Measurements from ENCODE around the gene PABPN1. TPM values are rescaled to one million over a fixed set of nuclear protein-coding genes. Genes with fewer than 3 reads are reported as not detected.
A peak's percentile ranks its signal among the peaks of the same experiment; 100 is the strongest.

The PABPN1 gene
- total RNA-seq, 3 donors from 2014 or later (not counting 1 experiment from before 2014, with no cell fraction given), result 226 to 261 (median 238) TPM

DNA sequence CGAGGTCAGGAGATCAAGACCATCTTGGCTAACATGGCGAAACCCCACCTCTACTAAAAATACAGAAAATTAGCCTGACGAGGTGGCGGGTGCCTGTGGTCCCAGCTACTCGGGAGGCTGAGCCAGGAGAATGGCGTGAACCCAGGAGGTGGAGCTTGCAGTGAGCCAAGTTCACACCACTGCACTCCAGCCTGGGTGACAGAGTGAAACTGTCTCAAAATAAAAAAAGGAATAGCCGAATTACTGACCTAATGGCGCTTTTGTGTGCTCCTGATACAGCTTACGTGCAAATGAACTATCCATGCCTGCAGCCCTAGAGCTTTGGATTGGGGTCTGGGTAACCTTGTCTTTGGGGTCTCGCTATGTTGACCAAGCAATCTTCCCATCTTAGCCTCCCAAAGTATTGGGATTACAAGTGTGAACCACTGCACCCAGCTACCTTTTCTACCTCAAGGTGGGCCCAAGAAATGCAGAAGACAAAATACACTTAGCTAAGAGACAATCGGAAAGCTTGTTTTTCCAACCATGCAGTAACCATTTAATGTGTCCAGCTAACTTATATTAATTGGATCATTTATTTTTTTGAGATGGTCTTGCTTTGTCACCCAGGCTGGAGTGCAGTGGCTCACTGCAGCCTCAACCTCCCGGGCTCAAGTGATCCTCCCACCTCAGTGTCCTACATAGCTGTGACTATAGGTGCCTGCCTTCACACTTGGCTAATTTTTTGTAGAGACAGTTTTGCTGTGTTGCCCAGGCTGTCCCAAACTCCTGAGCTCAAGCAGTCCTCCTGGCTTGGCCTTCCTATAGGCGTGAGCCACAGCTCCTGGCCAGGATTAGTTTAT lies 5.5 kb downstream of the PABPN1 start:
- H3K9me3 Mint-ChIP-seq, result no peaks in the 10 kb centered on the region
- H3K9me3 ChIP-seq (ENCODE audit: control insufficient read depth, insufficient read depth, low read length), result no peaks in the 10 kb centered on the region
- H3K27me3 ChIP-seq (ENCODE audit: control insufficient read depth, insufficient read depth, low read length), result no peaks in the 10 kb centered on the region
- H3K27ac ChIP-seq (ENCODE audit: low read length), result no peak overlapping the region
- H3K36me3 ChIP-seq (ENCODE audit: control insufficient read depth, insufficient read depth, low read length), result peaks cover 28% of the 10 kb centered on the region
- no peak overlapping the region for H3K4me3 ChIP-seq (ENCODE audit: low read length)
- 89% methylated on average over 13 of the region's 13 CpGs for WGBS (ENCODE audit: insufficient coverage)
- ATAC-seq, result no peak
- peak overlapping the region in 1 of 2 donors; percentile 15 for H3K27ac Mint-ChIP-seq
- peaks cover 16 to 17% of the 10 kb centered on the region in 2 donors for H3K4me1 Mint-ChIP-seq
- H3K36me3 Mint-ChIP-seq, result no peaks in the 10 kb centered on the region
- DNase-seq, result no peak
- intact Hi-C loops (cut with micrococcal nuclease), result loop anchor here (5.0 to 10.0 kb wide), 2 partner anchors 62 to 236 kb away; no protein-coding TSS in a partner anchor
- no peaks in the 10 kb centered on the region for H3K27me3 Mint-ChIP-seq (ENCODE audit: low read depth in 2 of 2)
- peaks cover 14% of the 10 kb centered on the region for H3K4me1 ChIP-seq (ENCODE audit: control insufficient read depth, insufficient read depth, low read length)
- no peak overlapping the region for H3K4me3 Mint-ChIP-seq
- TF ChIP-seq, protein P1, sequence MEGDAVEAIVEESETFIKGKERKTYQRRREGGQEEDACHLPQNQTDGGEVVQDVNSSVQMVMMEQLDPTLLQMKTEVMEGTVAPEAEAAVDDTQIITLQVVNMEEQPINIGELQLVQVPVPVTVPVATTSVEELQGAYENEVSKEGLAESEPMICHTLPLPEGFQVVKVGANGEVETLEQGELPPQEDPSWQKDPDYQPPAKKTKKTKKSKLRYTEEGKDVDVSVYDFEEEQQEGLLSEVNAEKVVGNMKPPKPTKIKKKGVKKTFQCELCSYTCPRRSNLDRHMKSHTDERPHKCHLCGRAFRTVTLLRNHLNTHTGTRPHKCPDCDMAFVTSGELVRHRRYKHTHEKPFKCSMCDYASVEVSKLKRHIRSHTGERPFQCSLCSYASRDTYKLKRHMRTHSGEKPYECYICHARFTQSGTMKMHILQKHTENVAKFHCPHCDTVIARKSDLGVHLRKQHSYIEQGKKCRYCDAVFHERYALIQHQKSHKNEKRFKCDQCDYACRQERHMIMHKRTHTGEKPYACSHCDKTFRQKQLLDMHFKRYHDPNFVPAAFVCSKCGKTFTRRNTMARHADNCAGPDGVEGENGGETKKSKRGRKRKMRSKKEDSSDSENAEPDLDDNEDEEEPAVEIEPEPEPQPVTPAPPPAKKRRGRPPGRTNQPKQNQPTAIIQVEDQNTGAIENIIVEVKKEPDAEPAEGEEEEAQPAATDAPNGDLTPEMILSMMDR (IDR thresholded peaks at IDR 0.05), result no peak

DNA sequence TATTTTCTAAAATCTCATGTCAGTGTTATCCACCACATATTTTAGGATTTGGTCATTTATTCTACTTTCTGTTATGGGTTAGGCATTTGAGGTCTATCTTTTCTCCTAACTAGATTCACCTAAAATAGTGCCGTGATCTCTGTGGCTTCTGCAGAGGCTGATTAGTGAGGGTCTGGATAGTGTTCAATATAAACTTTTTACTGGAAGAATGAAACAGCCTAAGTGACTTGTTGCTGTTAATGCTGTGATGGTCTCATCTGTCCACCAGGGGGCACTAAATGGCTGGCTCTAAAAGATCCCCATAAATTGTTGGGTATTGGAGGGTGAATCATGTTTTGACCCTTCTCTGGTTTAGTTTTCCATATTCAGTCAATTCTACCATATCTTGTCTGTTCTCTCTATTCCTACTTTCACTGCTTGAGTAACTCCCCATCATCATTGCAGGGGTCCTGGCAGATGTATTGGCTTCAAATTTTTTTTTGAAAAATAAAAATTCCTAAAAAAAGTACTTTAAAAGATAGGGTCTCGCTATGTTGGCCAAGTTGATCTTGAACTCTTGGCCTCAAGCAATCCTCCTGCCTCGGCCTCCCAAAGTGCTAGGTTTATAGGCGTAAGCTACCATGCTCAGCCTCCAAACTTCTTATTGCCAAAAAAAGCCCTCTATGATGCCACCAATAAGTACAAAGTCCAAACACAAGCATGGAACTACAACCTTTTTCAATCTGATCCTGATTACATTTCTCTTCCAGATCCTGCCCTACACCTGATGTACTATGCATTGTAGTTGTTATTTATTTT lies 6.9 kb downstream of the PABPN1 start:
- H3K27ac Mint-ChIP-seq, result no peak overlapping the region
- peaks cover 3 to 4% of the 10 kb centered on the region in 2 donors for H3K4me1 Mint-ChIP-seq
- Histone ChIP-seq H3K36me3 (ENCODE audit: control insufficient read depth, insufficient read depth, low read length) (peaks cover 25% of the 10 kb centered on the region), H3K4me3 (ENCODE audit: low read length) (no peak overlapping the region), H3K4me1 (ENCODE audit: control insufficient read depth, insufficient read depth, low read length) (peaks cover under 1% of the 10 kb centered on the region), H3K9me3 (ENCODE audit: control insufficient read depth, insufficient read depth, low read length) (no peaks in the 10 kb centered on the region), H3K27me3 (ENCODE audit: control insufficient read depth, insufficient read depth, low read length) (no peaks in the 10 kb centered on the region), H3K27ac (ENCODE audit: low read length) (no peak overlapping the region)
- H3K27me3 Mint-ChIP-seq (ENCODE audit: low read depth in 2 of 2), result no peaks in the 10 kb centered on the region
- 60% methylated on average over 3 of the region's 4 CpGs for WGBS (ENCODE audit: insufficient coverage)
- H3K9me3 Mint-ChIP-seq, result no peaks in the 10 kb centered on the region
- H3K36me3 Mint-ChIP-seq, result no peaks in the 10 kb centered on the region
- H3K4me3 Mint-ChIP-seq, result no peak overlapping the region
- DNase-seq (peak in 1 of 2 donors; percentile 86), ATAC-seq (peak; percentile 73 to 92 (median 86))
- intact Hi-C loops (cut with micrococcal nuclease), result loop anchor here (5.0 to 10.0 kb wide), 2 partner anchors 63 to 234 kb away; no protein-coding TSS in a partner anchor
- TF ChIP-seq, protein P1 (IDR thresholded peaks at IDR 0.05), result peak; percentile 92

DNA sequence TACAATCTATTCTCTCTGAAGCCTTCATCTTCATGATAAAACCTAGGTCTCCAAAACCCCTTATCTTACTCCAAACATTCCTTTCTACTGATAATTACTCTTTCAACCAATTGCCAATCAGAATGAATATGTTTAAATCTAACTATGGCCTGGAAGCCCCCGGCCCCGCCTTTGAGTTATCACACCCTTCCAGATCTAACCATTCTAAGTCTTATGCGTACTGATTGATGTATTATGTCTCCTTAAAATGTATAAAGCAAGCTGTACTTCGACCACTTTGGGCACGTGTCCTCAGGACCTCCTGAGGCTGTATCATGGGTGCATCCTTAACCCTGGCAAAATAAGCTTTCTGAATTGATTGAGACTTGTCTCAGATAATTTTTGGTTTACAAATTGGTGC lies 14.4 kb downstream of the PABPN1 start:
- no peaks in the 10 kb centered on the region for H3K9me3 ChIP-seq (ENCODE audit: control insufficient read depth, insufficient read depth, low read length)
- Mint-ChIP-seq H3K4me1 (no peaks in the 10 kb centered on the region), H3K4me3 (no peak overlapping the region), H3K9me3 (no peaks in the 10 kb centered on the region), H3K27ac (no peak overlapping the region), H3K27me3 (ENCODE audit: low read depth in 2 of 2) (peaks cover 13 to 40% of the 10 kb centered on the region in 2 donors), H3K36me3 (no peaks in the 10 kb centered on the region)
- intact Hi-C loops (cut with micrococcal nuclease), result no loop called here
- no peaks in the 10 kb centered on the region for H3K4me1 ChIP-seq (ENCODE audit: control insufficient read depth, insufficient read depth, low read length)
- ATAC-seq (no peak), DNase-seq (no peak)
- WGBS (ENCODE audit: insufficient coverage), result 90% methylated on average over 5 of the region's 5 CpGs
- no peak overlapping the region for H3K4me3 ChIP-seq (ENCODE audit: low read length)
- no peaks in the 10 kb centered on the region for H3K27me3 ChIP-seq (ENCODE audit: control insufficient read depth, insufficient read depth, low read length)
- no peak overlapping the region for H3K27ac ChIP-seq (ENCODE audit: low read length)
- TF ChIP-seq, protein P1 (IDR thresholded peaks at IDR 0.05), result no peak
- no peaks in the 10 kb centered on the region for H3K36me3 ChIP-seq (ENCODE audit: control insufficient read depth, insufficient read depth, low read length)
